Suprapubic skin (tissue), 4 donors: ENCODE data around the gene CRYBB3.

Source experiments
- EP300 ChIP-seq: sonication (generic); formaldehyde crosslinking; IDR thresholded peaks from one replicate; pipeline ENCODE4 v1.6.1; 2017; ENCODE audit warnings: antibody characterized with exemption
- POLR2A ChIP-seq, 2 donors: fragments of 450-650 bp; IDR thresholded peaks; one replicate each; pipeline ENCODE4 v1.6.1; 2017; ENCODE audit warnings: antibody characterized with exemption in 2 of 2, mild to moderate bottlenecking in 2 of 2, moderate library complexity in 2 of 2
- POLR2AphosphoS5 ChIP-seq, 3 donors: sonication (generic); formaldehyde crosslinking; IDR thresholded peaks; one replicate each; pipeline ENCODE4 v1.6.1; 2017; ENCODE audit warnings: antibody characterized with exemption in 3 of 3
- TF ChIP-seq, protein P1 (sequence below), 2 donors: fragments of 200-600 bp in 1 of 2; fragments of 450-650 bp in 1 of 2; sonication (generic) in 1 of 2; IDR thresholded peaks; one replicate each; pipeline ENCODE4 v1.5.1; 2016 to 2019; ENCODE audit warnings: antibody characterized with exemption in 2 of 2, mild to moderate bottlenecking in 1 of 2, moderate library complexity in 1 of 2

- TF ChIP-seq EP300 (no peak), POLR2A (IDR thresholded peaks at IDR 0.05) (no peak), POLR2AphosphoS5 (IDR thresholded peaks at IDR 0.05) (no peak)
- TF ChIP-seq, protein P1, sequence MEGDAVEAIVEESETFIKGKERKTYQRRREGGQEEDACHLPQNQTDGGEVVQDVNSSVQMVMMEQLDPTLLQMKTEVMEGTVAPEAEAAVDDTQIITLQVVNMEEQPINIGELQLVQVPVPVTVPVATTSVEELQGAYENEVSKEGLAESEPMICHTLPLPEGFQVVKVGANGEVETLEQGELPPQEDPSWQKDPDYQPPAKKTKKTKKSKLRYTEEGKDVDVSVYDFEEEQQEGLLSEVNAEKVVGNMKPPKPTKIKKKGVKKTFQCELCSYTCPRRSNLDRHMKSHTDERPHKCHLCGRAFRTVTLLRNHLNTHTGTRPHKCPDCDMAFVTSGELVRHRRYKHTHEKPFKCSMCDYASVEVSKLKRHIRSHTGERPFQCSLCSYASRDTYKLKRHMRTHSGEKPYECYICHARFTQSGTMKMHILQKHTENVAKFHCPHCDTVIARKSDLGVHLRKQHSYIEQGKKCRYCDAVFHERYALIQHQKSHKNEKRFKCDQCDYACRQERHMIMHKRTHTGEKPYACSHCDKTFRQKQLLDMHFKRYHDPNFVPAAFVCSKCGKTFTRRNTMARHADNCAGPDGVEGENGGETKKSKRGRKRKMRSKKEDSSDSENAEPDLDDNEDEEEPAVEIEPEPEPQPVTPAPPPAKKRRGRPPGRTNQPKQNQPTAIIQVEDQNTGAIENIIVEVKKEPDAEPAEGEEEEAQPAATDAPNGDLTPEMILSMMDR (IDR thresholded peaks at IDR 0.05), result no peak
These were observed 7.3 kb upstream of the CRYBB3 start for GRCh38 chr22:25192406-25192805.
